CD8-positive, alpha-beta memory T cell (primary cell): ENCODE results near the gene CACNA1D. TPM values are rescaled to one million over a fixed set of nuclear protein-coding genes. Genes with fewer than 3 reads are reported as not detected.
"Not testable (repeated sequence)": the region's sequence is repeated elsewhere in the genome, so short reads cannot be mapped to it uniquely, and the experiment has no call there.

Source experiments
- CTCF ChIA-PET: fragments of 350-600 bp; sonication (Branson Sonifier 250); formaldehyde crosslinking; loops from one replicate; lab custom pipeline; 2021; ENCODE audit warnings: antibody characterized with exemption; lab: Charles Lee
- POLR2A ChIA-PET: fragments of 350-600 bp; sonication (Branson Sonifier 250); formaldehyde crosslinking; loops from one replicate; lab custom pipeline; 2021; ENCODE audit warnings: antibody characterized with exemption; lab: Charles Lee
- DNase-seq, 5 donors: peaks; one replicate each; pipeline versions ENCODE4 v3.0.0 to v3.0.0-alpha.2; 2020 to 2022; ENCODE audit warnings: mixed read lengths in 1 of 5
- H3K27ac ChIP-seq: one replicate; pipeline ENCODE4 v1.7.0; 2013; ENCODE audit warnings: low read depth, mild to moderate bottlenecking, low read length, moderate library complexity
- H3K27me3 ChIP-seq: 2 replicates; pipeline ENCODE4 v1.7.0; 2013; ENCODE audit warnings: low read length, mild to moderate bottlenecking; ENCODE audit not compliant: insufficient read depth, poor library complexity, severe bottlenecking
- H3K36me3 ChIP-seq: 2 replicates; pipeline ENCODE4 v1.7.0; 2013; ENCODE audit warnings: mild to moderate bottlenecking, low read length, moderate library complexity; ENCODE audit not compliant: insufficient read depth
- H3K4me1 ChIP-seq: 2 replicates; pipeline ENCODE4 v1.7.0; 2013; ENCODE audit warnings: mild to moderate bottlenecking, low read length, moderate library complexity; ENCODE audit not compliant: insufficient read depth
- H3K4me3 ChIP-seq: 2 replicates; pipeline ENCODE4 v1.7.0; 2013; ENCODE audit warnings: mild to moderate bottlenecking, low read length
- H3K9me3 ChIP-seq: 2 replicates; pipeline ENCODE4 v1.7.0; 2013; ENCODE audit warnings: mild to moderate bottlenecking, low read length
- H3K27ac Mint-ChIP-seq, 8 donors: one replicate each; pipeline ENCODE4 v1.8.0; 2020 to 2021; ENCODE audit warnings: mixed read lengths in 8 of 8, mild to moderate bottlenecking in 6 of 8, inconsistent platforms in 3 of 8, moderate library complexity in 3 of 8
- H3K27me3 Mint-ChIP-seq, 2 donors: one replicate each; pipeline ENCODE4 v1.8.0; 2020 to 2021; ENCODE audit warnings: mixed read lengths in 2 of 2, mild to moderate bottlenecking in 1 of 2, moderate library complexity in 1 of 2
- H3K36me3 Mint-ChIP-seq, 3 donors: one replicate each; pipeline ENCODE4 v1.8.0; 2020 to 2021; ENCODE audit warnings: mixed read lengths in 3 of 3, inconsistent platforms in 1 of 3, mild to moderate bottlenecking in 1 of 3
- H3K4me1 Mint-ChIP-seq, 3 donors: one replicate each; pipeline ENCODE4 v1.8.0; 2020 to 2021; ENCODE audit warnings: mixed read lengths in 3 of 3, inconsistent platforms in 1 of 3, mild to moderate bottlenecking in 1 of 3
- H3K4me3 Mint-ChIP-seq, 7 donors: one replicate each; pipeline ENCODE4 v1.8.0; 2020 to 2021; ENCODE audit warnings: mixed read lengths in 7 of 7, mild to moderate bottlenecking in 6 of 7, moderate library complexity in 4 of 7, inconsistent platforms in 2 of 7
- H3K9me3 Mint-ChIP-seq, 5 donors: one replicate each; pipeline ENCODE4 v1.8.0; 2020 to 2022; ENCODE audit warnings: mixed read lengths in 5 of 5, mild to moderate bottlenecking in 3 of 5, moderate library complexity in 2 of 5, inconsistent platforms in 1 of 5
- polyA plus RNA-seq: library from polyadenylated mRNA; unstranded; fragments of 300-500 nt; fragmentation: Illumina TruSeq; gene quantifications from one replicate; pipeline ENCODE4 v1.2.3, GENCODE V29; 2021
- total RNA-seq, 2 experiments: library from RNA; stranded (reverse); gene quantifications; one replicate each; pipeline ENCODE4 v1.2.3, GENCODE V29; 2021

CACNA1D gene
- total and polyA plus RNA-seq, 3 experiments from 2014 or later = 0.02 to 0.78 (median 0.26) TPM

DNA sequence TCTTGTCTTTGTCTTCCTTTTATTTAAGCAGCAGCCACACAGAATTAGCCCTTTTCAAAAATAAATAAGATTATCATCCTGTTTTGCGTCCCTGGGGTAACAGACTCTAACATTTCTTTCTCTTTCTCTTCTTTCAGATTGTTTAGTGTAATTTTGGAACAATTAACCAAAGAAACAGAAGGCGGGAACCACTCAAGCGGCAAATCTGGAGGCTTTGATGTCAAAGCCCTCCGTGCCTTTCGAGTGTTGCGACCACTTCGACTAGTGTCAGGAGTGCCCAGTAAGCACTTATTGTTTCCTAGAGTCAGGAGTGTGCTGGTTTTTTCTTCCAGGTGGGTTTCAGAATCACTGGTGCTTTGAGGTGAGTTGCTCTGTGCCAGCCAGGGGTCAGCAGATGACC, 165.6 kb downstream of the CACNA1D start:
- Histone ChIP-seq H3K4me1 (no peaks in the 10 kb centered on the region), H3K9me3 (no peaks in the 10 kb centered on the region), H3K36me3 (no peaks in the 10 kb centered on the region), H3K27ac (no peak overlapping the region), H3K4me3 (no peak overlapping the region), H3K27me3 (no peaks in the 10 kb centered on the region)
- CTCF ChIA-PET = no interaction called here
- peaks cover 0 to 41% (median 31%) of the 10 kb centered on the region in 5 donors for H3K9me3 Mint-ChIP-seq
- H3K36me3 Mint-ChIP-seq = peaks cover 0 to 15% (median 4%) of the 10 kb centered on the region in 3 donors
- H3K27ac Mint-ChIP-seq = no peak overlapping the region
- POLR2A ChIA-PET = no interaction called here
- no peak overlapping the region for H3K4me3 Mint-ChIP-seq
- H3K4me1 Mint-ChIP-seq = no peaks in the 10 kb centered on the region
- H3K27me3 Mint-ChIP-seq = peaks cover 30 to 46% of the 10 kb centered on the region in 2 donors
- no peak for DNase-seq

DNA sequence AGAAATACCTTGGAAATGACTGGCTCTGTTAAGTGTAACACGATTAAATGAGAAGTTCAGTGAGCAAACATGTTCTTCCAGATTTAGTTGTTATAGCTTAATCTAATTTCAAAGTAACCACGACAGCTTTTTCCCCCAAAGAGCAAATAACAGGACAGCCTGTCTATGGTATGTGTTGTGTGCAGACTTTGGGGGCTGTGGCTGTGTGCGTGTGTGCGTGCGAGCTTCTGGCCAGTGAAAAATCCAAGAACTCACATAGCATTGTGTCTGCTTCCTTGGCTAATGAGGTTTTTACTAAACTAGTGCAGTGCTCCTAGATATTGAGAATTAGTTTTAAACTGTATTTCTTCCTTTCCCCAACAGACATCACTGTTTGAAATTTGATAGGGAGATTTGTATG, 167.1 kb downstream of the CACNA1D start:
- H3K36me3 ChIP-seq = no peaks in the 10 kb centered on the region
- no peaks in the 10 kb centered on the region for H3K27me3 ChIP-seq
- POLR2A ChIA-PET = no interaction called here
- H3K4me1 Mint-ChIP-seq = no peaks in the 10 kb centered on the region
- CTCF ChIA-PET = no interaction called here
- DNase-seq = no peak
- no peak overlapping the region for H3K4me3 ChIP-seq
- H3K9me3 ChIP-seq = no peaks in the 10 kb centered on the region
- no peak overlapping the region for H3K27ac Mint-ChIP-seq
- H3K27me3 Mint-ChIP-seq = peaks cover 30 to 49% of the 10 kb centered on the region in 2 donors
- H3K27ac ChIP-seq = no peak overlapping the region
- H3K4me1 ChIP-seq = no peaks in the 10 kb centered on the region
- H3K36me3 Mint-ChIP-seq = peaks cover 0 to 15% (median 4%) of the 10 kb centered on the region in 3 donors
- no peak overlapping the region for H3K4me3 Mint-ChIP-seq
- H3K9me3 Mint-ChIP-seq = peaks cover 0 to 33% (median 27%) of the 10 kb centered on the region in 5 donors

- Mint-ChIP-seq H3K27me3 (peaks cover 27 to 57% of the 10 kb centered on the region in 2 donors), H3K36me3 (peaks cover 0 to 15% (median 4%) of the 10 kb centered on the region in 3 donors), H3K9me3 (peaks cover 0 to 31% (median 27%) of the 10 kb centered on the region in 5 donors)
- H3K9me3 ChIP-seq, H3K27ac ChIP-seq, H3K4me1 Mint-ChIP-seq, DNase-seq, H3K27ac Mint-ChIP-seq, H3K4me3 Mint-ChIP-seq, POLR2A ChIA-PET, H3K36me3 ChIP-seq, CTCF ChIA-PET, H3K4me1 ChIP-seq, H3K4me3 ChIP-seq, H3K27me3 ChIP-seq: not testable (repeated sequence)
These were observed 170.4 kb downstream of the CACNA1D start for GRCh38 chr3:53664812-53665211.

DNA sequence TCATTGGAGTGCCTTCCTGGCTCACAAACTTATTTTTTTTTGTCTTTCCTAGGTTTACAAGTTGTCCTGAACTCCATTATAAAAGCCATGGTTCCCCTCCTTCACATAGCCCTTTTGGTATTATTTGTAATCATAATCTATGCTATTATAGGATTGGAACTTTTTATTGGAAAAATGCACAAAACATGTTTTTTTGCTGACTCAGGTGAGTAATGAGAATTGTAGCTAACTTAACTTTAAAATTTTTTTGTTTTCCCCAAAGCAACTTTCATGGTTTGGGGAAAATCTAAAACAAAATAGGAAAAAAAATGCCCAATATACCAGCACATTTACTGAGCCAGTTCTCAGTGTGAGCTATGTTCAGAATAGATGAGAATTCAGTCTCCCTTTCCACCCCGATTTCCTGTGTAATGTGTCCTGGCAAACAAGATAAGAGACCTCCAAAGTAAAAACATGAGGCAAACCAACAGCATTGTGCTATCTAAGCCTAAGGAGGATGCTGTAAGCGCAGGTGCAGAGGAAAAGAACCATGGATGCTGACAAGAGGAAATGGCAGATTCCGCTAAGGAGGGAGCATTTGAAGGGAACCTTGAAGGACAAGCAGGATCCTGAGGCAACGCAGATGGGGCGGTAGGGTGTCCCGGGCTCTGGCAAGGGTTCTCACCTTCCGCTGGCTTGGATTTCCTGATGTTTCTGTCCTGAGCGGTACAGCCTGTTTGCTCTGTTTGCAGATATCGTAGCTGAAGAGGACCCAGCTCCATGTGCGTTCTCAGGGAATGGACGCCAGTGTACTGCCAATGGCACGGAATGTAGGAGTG, 171.4 kb downstream of the CACNA1D start:
- H3K36me3 Mint-ChIP-seq = peaks cover 0 to 15% (median 4%) of the 10 kb centered on the region in 3 donors
- H3K4me3 Mint-ChIP-seq = no peak overlapping the region
- Histone ChIP-seq H3K4me3 (no peak overlapping the region), H3K4me1 (no peaks in the 10 kb centered on the region), H3K27ac (no peak overlapping the region), H3K36me3 (no peaks in the 10 kb centered on the region), H3K27me3 (no peaks in the 10 kb centered on the region), H3K9me3 (no peaks in the 10 kb centered on the region)
- no peaks in the 10 kb centered on the region for H3K4me1 Mint-ChIP-seq
- H3K27ac Mint-ChIP-seq = no peak overlapping the region
- ChIA-PET CTCF (no interaction called here), POLR2A (no interaction called here)
- H3K27me3 Mint-ChIP-seq = peaks cover 25 to 53% of the 10 kb centered on the region in 2 donors
- DNase-seq = no peak
- peaks cover 0 to 27% (median 24%) of the 10 kb centered on the region in 5 donors for H3K9me3 Mint-ChIP-seq

- peaks cover 23 to 51% of the 10 kb centered on the region in 2 donors for H3K27me3 Mint-ChIP-seq
- POLR2A ChIA-PET = no interaction called here
These were observed 174.5 kb downstream of the CACNA1D start for GRCh38 chr3:53668872-53669271.

GRCh38 chr3:53670721-53671120, 176.3 kb downstream of the CACNA1D start:
- H3K27me3 ChIP-seq = no peaks in the 10 kb centered on the region
- Mint-ChIP-seq H3K9me3 (no peaks in the 10 kb centered on the region), H3K4me3 (no peak overlapping the region), H3K27me3 (peaks cover 15 to 56% of the 10 kb centered on the region in 2 donors), H3K4me1 (no peaks in the 10 kb centered on the region), H3K27ac (no peak overlapping the region), H3K36me3 (no peaks in the 10 kb centered on the region)
- no peaks in the 10 kb centered on the region for H3K36me3 ChIP-seq
- no peak overlapping the region for H3K27ac ChIP-seq
- no peak overlapping the region for H3K4me3 ChIP-seq
- no peaks in the 10 kb centered on the region for H3K4me1 ChIP-seq
- POLR2A ChIA-PET = no interaction called here
- no peak for DNase-seq
- CTCF ChIA-PET = no interaction called here
- no peaks in the 10 kb centered on the region for H3K9me3 ChIP-seq

More at GRCh38 chr3:53668872-53669271, 174.5 kb downstream of the CACNA1D start:
- CTCF ChIA-PET = no interaction called here
- Histone ChIP-seq H3K27ac (no peak overlapping the region), H3K27me3 (no peaks in the 10 kb centered on the region), H3K36me3 (no peaks in the 10 kb centered on the region), H3K4me3 (no peak overlapping the region), H3K9me3 (no peaks in the 10 kb centered on the region), H3K4me1 (no peaks in the 10 kb centered on the region)
- no peak overlapping the region for H3K27ac Mint-ChIP-seq
- no peaks in the 10 kb centered on the region for H3K36me3 Mint-ChIP-seq
- no peak overlapping the region for H3K4me3 Mint-ChIP-seq
- H3K4me1 Mint-ChIP-seq = no peaks in the 10 kb centered on the region
- peaks cover 0 to 6% (median 3%) of the 10 kb centered on the region in 5 donors for H3K9me3 Mint-ChIP-seq
- DNase-seq = no peak

GRCh38 chr3:53671192-53671960, 177.0 kb downstream of the CACNA1D start:
- Mint-ChIP-seq H3K36me3 (no peaks in the 10 kb centered on the region), H3K27me3 (peaks cover 11 to 50% of the 10 kb centered on the region in 2 donors), H3K4me1 (no peaks in the 10 kb centered on the region), H3K9me3 (no peaks in the 10 kb centered on the region), H3K4me3 (no peak overlapping the region), H3K27ac (no peak overlapping the region)
- no peak overlapping the region for H3K27ac ChIP-seq
- POLR2A ChIA-PET = no interaction called here
- no peaks in the 10 kb centered on the region for H3K4me1 ChIP-seq
- no peaks in the 10 kb centered on the region for H3K9me3 ChIP-seq
- CTCF ChIA-PET = no interaction called here
- H3K27me3 ChIP-seq = no peaks in the 10 kb centered on the region
- H3K36me3 ChIP-seq = no peaks in the 10 kb centered on the region
- H3K4me3 ChIP-seq = no peak overlapping the region
- no peak for DNase-seq

DNA sequence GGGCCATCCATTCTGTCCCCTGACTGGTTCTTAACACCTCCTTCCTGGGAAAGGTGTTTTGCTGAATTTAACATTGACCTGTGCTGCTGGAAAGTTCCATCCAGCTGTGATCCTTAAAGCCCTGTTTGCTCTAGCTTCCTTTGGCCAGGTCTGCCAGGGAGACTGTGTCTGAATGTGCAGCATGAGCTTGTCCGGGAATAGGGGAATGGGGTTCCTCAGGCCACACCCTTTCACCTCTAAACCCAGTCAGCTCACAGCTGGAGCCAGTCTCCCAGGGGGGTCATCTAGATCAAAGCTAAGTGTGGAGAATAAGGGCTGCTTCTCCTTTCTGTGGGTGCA, 177.5 kb downstream of the CACNA1D start:
- CTCF ChIA-PET = no interaction called here

More for the DNA sequence above, 177.5 kb downstream of the CACNA1D start:
- Histone ChIP-seq H3K27ac (no peak overlapping the region), H3K9me3 (no peaks in the 10 kb centered on the region), H3K27me3 (no peaks in the 10 kb centered on the region), H3K4me3 (no peak overlapping the region), H3K36me3 (no peaks in the 10 kb centered on the region), H3K4me1 (no peaks in the 10 kb centered on the region)
- Mint-ChIP-seq H3K27me3 (peaks cover 10 to 51% of the 10 kb centered on the region in 2 donors), H3K36me3 (no peaks in the 10 kb centered on the region), H3K4me1 (no peaks in the 10 kb centered on the region), H3K27ac (no peak overlapping the region), H3K4me3 (no peak overlapping the region), H3K9me3 (no peaks in the 10 kb centered on the region)
- POLR2A ChIA-PET = interaction anchor here (0.6 kb wide), 1 partner anchor 539 kb away, joined by 3 read pairs; no protein-coding TSS in a partner anchor
- no peak for DNase-seq
